PC-9 (cell line): ENCODE results near the gene RHD. TPM values are rescaled to one million over a fixed set of nuclear protein-coding genes. Genes with fewer than 3 reads are reported as not detected.

Experiments
- BruUV-seq: library from RNA; stranded (reverse); fragments of 400-500 nt; replicated peaks from 2 replicates; lab custom pipeline; 2021; lab: Mats Ljungman, UMichigan
- CTCF ChIA-PET: fragments of 300-600 bp; sonication (Branson Sonifier 250); formaldehyde crosslinking; loops from one replicate; lab custom pipeline; 2022; ENCODE audit warnings: antibody characterized with exemption; lab: Charles Lee
- POLR2A ChIA-PET: fragments of 300-600 bp; sonication (Branson Sonifier 250); formaldehyde crosslinking; loops from one replicate; lab custom pipeline; 2022; ENCODE audit warnings: antibody characterized with exemption; ENCODE audit not compliant: unreplicated experiment; lab: Charles Lee
- DNase-seq, 2 experiments: peaks; one replicate each; pipeline versions ENCODE4 v3.0.0 to v3.0.0-alpha.2; 2015 to 2022; ENCODE audit warnings: mixed read lengths in 1 of 2
- H2AFZ ChIP-seq: fragments of 200-600 bp; sonication (generic); 2 replicates; pipeline ENCODE4 v1.8.1; 2017; ENCODE audit warnings: antibody characterized with exemption
- H3F3A ChIP-seq: fragments of 200-600 bp; sonication (generic); 2 replicates; pipeline ENCODE4 v1.8.1; 2017; ENCODE audit warnings: antibody characterized with exemption, mild to moderate bottlenecking, low read depth; ENCODE audit not compliant: insufficient read depth
- H3K27ac ChIP-seq: fragments of 200-600 bp; sonication (generic); 2 replicates; pipeline ENCODE4 v1.6.1; 2016; ENCODE audit warnings: mixed run types
- H3K27me3 ChIP-seq: fragments of 200-600 bp; sonication (generic); 2 replicates; pipeline ENCODE4 v1.6.1; 2016; ENCODE audit warnings: low read depth, mixed run types; ENCODE audit not compliant: insufficient read depth
- H3K36me3 ChIP-seq: fragments of 200-600 bp; sonication (generic); 2 replicates; pipeline ENCODE4 v1.6.1; 2016; ENCODE audit warnings: low read depth, mixed run types
- H3K4me1 ChIP-seq: fragments of 200-600 bp; sonication (generic); replicated peaks from 2 replicates; pipeline ENCODE4 v1.6.1; 2016; ENCODE audit warnings: mixed run types; ENCODE audit not compliant: insufficient read depth
- H3K4me2 ChIP-seq: fragments of 200-600 bp; sonication (generic); 2 replicates; pipeline ENCODE4 v1.6.1; 2017; ENCODE audit warnings: mixed run types
- H3K4me3 ChIP-seq: fragments of 200-600 bp; sonication (generic); 2 replicates; pipeline ENCODE4 v1.6.1; 2016; ENCODE audit warnings: mixed run types
- H3K79me2 ChIP-seq: fragments of 200-600 bp; sonication (generic); 2 replicates; pipeline ENCODE4 v1.6.1; 2017; ENCODE audit warnings: low read depth, mixed run types
- H3K9me2 ChIP-seq: fragments of 200-600 bp; sonication (generic); 2 replicates; pipeline ENCODE4 v1.8.1; 2017; ENCODE audit warnings: mild to moderate bottlenecking; ENCODE audit not compliant: insufficient read depth
- H3K9me3 ChIP-seq: fragments of 200-600 bp; sonication (generic); 2 replicates; pipeline ENCODE4 v1.8.1; 2016; ENCODE audit warnings: low read depth; ENCODE audit not compliant: insufficient read depth
- H4K20me1 ChIP-seq: fragments of 200-600 bp; sonication (generic); 2 replicates; pipeline ENCODE4 v1.8.1; 2017; ENCODE audit not compliant: insufficient read depth
- EZH2 ChIP-seq: fragments of 200-600 bp; sonication (generic); IDR thresholded peaks from 2 replicates; pipeline ENCODE4 v1.8.0; 2017; ENCODE audit warnings: antibody characterized with exemption, low read depth
- intact Hi-C: fragments of 100-400 bp; cut with micrococcal nuclease; formaldehyde crosslinking; loops from one replicate; pipeline ENCODE4 v1.10.0; 2022; ENCODE audit not compliant: unreplicated experiment
- total RNA-seq: library from RNA; stranded (reverse); gene quantifications from 2 replicates; pipeline ENCODE4 v1.2.3, GENCODE V29; 2021
- TF ChIP-seq, protein P1 (sequence below): fragments of 200-600 bp; sonication (generic); conservative IDR thresholded peaks from 2 replicates; pipeline ENCODE4 v1.6.1; 2017; ENCODE audit warnings: mixed run types, antibody characterized with exemption, mild to moderate bottlenecking, moderate library complexity

The RHD gene
- total RNA-seq, 1 experiment from 2014 or later, result not detected

DNA sequence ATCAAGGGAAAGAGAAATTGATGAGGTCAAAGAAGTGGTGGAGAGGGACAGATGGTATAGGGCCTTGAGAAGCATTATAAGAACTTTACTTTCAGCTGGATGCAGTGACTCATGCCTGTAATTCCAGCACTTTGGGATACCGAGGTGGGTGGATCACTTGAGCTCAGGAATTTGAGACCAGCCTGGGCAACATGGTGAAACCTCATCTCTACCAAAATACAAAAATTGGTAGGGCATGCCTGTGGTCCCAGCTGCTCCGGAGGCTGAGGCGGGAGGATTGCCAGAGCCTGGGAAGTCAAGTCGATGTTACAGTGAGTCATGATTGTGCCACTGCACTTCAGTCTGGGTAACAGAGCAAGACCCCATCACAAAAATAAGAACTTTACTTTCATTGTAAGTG is 71.6 kb downstream of the RHD start:
- TF ChIP-seq EZH2, result no peak
- Histone ChIP-seq H3K9me2 (no peaks in the 10 kb centered on the region), H3K4me2 (no peak overlapping the region), H3K36me3 (no peaks in the 10 kb centered on the region), H3K27ac (no peak overlapping the region), H3F3A (no peaks in the 10 kb centered on the region; the same call in 1 of the 2 replicates), H3K4me3 (no peak overlapping the region), H3K9me3 (no peaks in the 10 kb centered on the region), H3K4me1 (peaks cover 17% of the 10 kb centered on the region), H3K79me2 (peaks cover 41% of the 10 kb centered on the region), H3K27me3 (no peaks in the 10 kb centered on the region), H4K20me1 (peaks cover 6% of the 10 kb centered on the region; the same call in 1 of the 2 replicates), H2AFZ (no peak overlapping the region)
- ChIA-PET CTCF (no interaction called here), POLR2A (interaction anchor here (0.7 kb wide), 1 partner anchor 99 kb away, joined by 6 read pairs; no protein-coding TSS in a partner anchor)
- intact Hi-C loops, result no loop called here
- BruUV-seq, result no TSS peak
- no peak for DNase-seq

DNA sequence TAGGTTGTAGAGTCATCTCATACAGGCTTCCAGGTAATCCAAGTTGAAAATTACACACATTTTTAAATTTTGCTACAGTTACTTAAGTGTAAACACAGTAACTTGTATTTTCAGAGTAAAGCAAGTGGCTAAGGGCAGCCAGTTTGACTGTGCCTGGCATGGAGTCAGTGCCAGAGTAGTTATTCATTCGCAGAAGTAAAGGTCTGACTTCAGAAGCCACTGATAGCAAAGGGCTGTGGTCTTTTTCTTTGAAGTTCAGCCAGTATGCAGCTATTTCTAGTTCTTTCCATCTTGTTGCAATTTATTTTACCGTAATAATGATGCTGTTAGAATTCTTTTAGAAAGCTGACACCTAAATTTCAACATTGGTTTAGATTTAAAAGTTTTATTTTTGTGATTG is 75.2 kb downstream of the RHD start:
- TF ChIP-seq EZH2, result no peak
- TF ChIP-seq, protein P1, sequence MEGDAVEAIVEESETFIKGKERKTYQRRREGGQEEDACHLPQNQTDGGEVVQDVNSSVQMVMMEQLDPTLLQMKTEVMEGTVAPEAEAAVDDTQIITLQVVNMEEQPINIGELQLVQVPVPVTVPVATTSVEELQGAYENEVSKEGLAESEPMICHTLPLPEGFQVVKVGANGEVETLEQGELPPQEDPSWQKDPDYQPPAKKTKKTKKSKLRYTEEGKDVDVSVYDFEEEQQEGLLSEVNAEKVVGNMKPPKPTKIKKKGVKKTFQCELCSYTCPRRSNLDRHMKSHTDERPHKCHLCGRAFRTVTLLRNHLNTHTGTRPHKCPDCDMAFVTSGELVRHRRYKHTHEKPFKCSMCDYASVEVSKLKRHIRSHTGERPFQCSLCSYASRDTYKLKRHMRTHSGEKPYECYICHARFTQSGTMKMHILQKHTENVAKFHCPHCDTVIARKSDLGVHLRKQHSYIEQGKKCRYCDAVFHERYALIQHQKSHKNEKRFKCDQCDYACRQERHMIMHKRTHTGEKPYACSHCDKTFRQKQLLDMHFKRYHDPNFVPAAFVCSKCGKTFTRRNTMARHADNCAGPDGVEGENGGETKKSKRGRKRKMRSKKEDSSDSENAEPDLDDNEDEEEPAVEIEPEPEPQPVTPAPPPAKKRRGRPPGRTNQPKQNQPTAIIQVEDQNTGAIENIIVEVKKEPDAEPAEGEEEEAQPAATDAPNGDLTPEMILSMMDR, result no peak
- Histone ChIP-seq H3K79me2 (0 out of 2 replicates have a peak, but pooled peaks cover 5% of the 10 kb centered on the region), H3K4me2 (no peak overlapping the region), H3K27me3 (no peaks in the 10 kb centered on the region), H3K27ac (no peak overlapping the region), H3K9me2 (no peaks in the 10 kb centered on the region), H3K36me3 (no peaks in the 10 kb centered on the region), H3K4me1 (no peaks in the 10 kb centered on the region), H2AFZ (no peak overlapping the region), H4K20me1 (no peaks in the 10 kb centered on the region), H3F3A (0 out of 2 replicates have a peak, but pooled peaks cover 8% of the 10 kb centered on the region), H3K9me3 (no peaks in the 10 kb centered on the region), H3K4me3 (no peak overlapping the region)
- ChIA-PET CTCF (no interaction called here), POLR2A (no interaction called here)
- DNase-seq, result no peak
- intact Hi-C loops, result no loop called here
- no TSS peak for BruUV-seq

DNA sequence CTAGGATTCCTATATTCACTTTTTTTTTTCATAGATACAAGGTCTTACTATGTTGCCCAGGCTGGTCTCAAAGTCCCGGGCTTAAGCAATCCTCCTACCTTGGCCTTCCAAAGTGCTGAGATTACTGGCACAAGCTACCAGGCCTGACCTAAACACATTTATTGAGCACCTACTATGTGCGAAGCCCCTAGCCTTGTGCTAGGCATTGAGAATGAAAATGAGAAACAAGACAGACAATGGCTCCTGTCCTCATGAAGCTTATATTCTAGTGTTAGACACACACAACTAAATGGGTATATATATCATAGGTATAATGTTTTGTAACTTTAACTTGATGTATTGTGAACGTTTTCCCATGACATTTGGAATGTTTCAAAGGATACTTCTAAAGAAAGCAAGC is 77.3 kb downstream of the RHD start:
- no peak overlapping the region for H3K4me3 ChIP-seq
- no peaks in the 10 kb centered on the region for H3K4me1 ChIP-seq
- no peak overlapping the region for H3K4me2 ChIP-seq
- ChIA-PET CTCF (no interaction called here), POLR2A (no interaction called here)
- no peak overlapping the region for H2AFZ ChIP-seq
- no peaks in the 10 kb centered on the region for H4K20me1 ChIP-seq
- no peaks in the 10 kb centered on the region for H3K79me2 ChIP-seq
- DNase-seq, result no peak
- H3K27ac ChIP-seq, result no peak overlapping the region
- no peaks in the 10 kb centered on the region for H3K36me3 ChIP-seq
- TF ChIP-seq EZH2, result no peak
- TF ChIP-seq, protein P1, result no peak
- H3K9me2 ChIP-seq, result no peaks in the 10 kb centered on the region
- no peaks in the 10 kb centered on the region for H3K27me3 ChIP-seq
- intact Hi-C loops, result loop anchor here (5.0 kb wide), 1 partner anchor 102 kb away; the partner anchor contains the start of gene RSRP1
- H3F3A ChIP-seq, result 0 out of 2 replicates have a peak, but pooled peaks cover 8% of the 10 kb centered on the region
- no TSS peak for BruUV-seq
- H3K9me3 ChIP-seq, result no peaks in the 10 kb centered on the region
